GM23338 (cell line): ENCODE data around the gene IQGAP2. TPM values are rescaled to one million over a fixed set of nuclear protein-coding genes. Genes with fewer than 3 reads are reported as not detected.

Source experiments
- ATAC-seq: fragments of 200-7000 bp; cut with Tn5 transposase; 3 replicates; pipeline ENCODE4 v1.9.1; 2020
- DNase-seq: peaks from one replicate; pipeline ENCODE4 v3.0.0-alpha.2; 2015; ENCODE audit warnings: low spot score
- H2AFZ ChIP-seq: fragments of 200-600 bp; sonication (generic); 2 replicates; pipeline ENCODE4 v1.8.0; 2016; ENCODE audit warnings: antibody characterized with exemption, mild to moderate bottlenecking, moderate library complexity
- H3F3A ChIP-seq: fragments of 200-600 bp; sonication (generic); replicated peaks from 2 replicates; pipeline ENCODE4 v1.8.0; 2017; ENCODE audit warnings: antibody characterized with exemption, mixed run types, low read depth
- H3K27ac ChIP-seq: fragments of 200-600 bp; sonication (generic); 2 replicates; pipeline ENCODE4 v1.6.1; 2016; ENCODE audit warnings: low read depth
- H3K27me3 ChIP-seq: fragments of 200-600 bp; sonication (generic); 2 replicates; pipeline ENCODE4 v1.8.0; 2016; ENCODE audit warnings: mild to moderate bottlenecking, mixed run types, moderate library complexity; ENCODE audit not compliant: insufficient read depth
- H3K36me3 ChIP-seq: fragments of 200-600 bp; sonication (generic); 2 replicates; pipeline ENCODE4 v1.8.0; 2016; ENCODE audit warnings: mild to moderate bottlenecking; ENCODE audit not compliant: insufficient read depth
- H3K4me1 ChIP-seq: fragments of 200-600 bp; sonication (generic); 2 replicates; pipeline ENCODE4 v1.8.0; 2016; ENCODE audit warnings: mild to moderate bottlenecking, moderate library complexity; ENCODE audit not compliant: insufficient read depth
- H3K4me2 ChIP-seq: fragments of 200-600 bp; sonication (generic); 2 replicates; pipeline ENCODE4 v1.7.1; 2017; ENCODE audit warnings: mixed run types
- H3K4me3 ChIP-seq: fragments of 200-600 bp; sonication (generic); 2 replicates; pipeline ENCODE4 v1.6.1; 2016; ENCODE audit warnings: mixed run types
- H3K79me2 ChIP-seq: fragments of 200-600 bp; sonication (generic); replicated peaks from 2 replicates; pipeline ENCODE4 v1.8.0; 2017; ENCODE audit warnings: mild to moderate bottlenecking; ENCODE audit not compliant: insufficient read depth
- H3K9me2 ChIP-seq: fragments of 200-600 bp; sonication (generic); 2 replicates; pipeline ENCODE4 v1.8.0; 2017; ENCODE audit not compliant: insufficient read depth
- H4K20me1 ChIP-seq: fragments of 200-600 bp; sonication (generic); replicated peaks from 2 replicates; pipeline ENCODE4 v1.8.0; 2017; ENCODE audit warnings: mild to moderate bottlenecking; ENCODE audit not compliant: insufficient read depth
- H3K27ac Mint-ChIP-seq: 2 replicates; pipeline ENCODE4 v1.8.0; 2020; ENCODE audit warnings: inconsistent platforms, mild to moderate bottlenecking, moderate library complexity, mixed read lengths
- H3K27me3 Mint-ChIP-seq: 3 replicates; pipeline ENCODE4 v1.8.0; 2022; ENCODE audit warnings: low read depth, mild to moderate bottlenecking, moderate library complexity, mixed read lengths, inconsistent platforms; ENCODE audit not compliant: insufficient read depth, poor library complexity
- H3K36me3 Mint-ChIP-seq: 3 replicates; pipeline ENCODE4 v1.8.0; 2021; ENCODE audit warnings: low read depth, mild to moderate bottlenecking, inconsistent platforms, moderate library complexity, mixed read lengths
- H3K4me1 Mint-ChIP-seq: 3 replicates; pipeline ENCODE4 v1.8.0; 2020; ENCODE audit warnings: mild to moderate bottlenecking, inconsistent platforms, mixed read lengths
- H3K4me3 Mint-ChIP-seq: 3 replicates; pipeline ENCODE4 v1.8.0; 2021; ENCODE audit warnings: moderate library complexity, mild to moderate bottlenecking, inconsistent platforms, mixed read lengths
- H3K9me3 Mint-ChIP-seq: 3 replicates; pipeline ENCODE4 v1.8.0; 2020; ENCODE audit warnings: moderate library complexity, mild to moderate bottlenecking, inconsistent platforms, mixed read lengths
- CREB1 ChIP-seq: fragments of 250-450 bp; sonication (Bioruptor Pico); IDR thresholded peaks from 2 replicates; pipeline ENCODE4 v1.5.0; 2020; ENCODE audit warnings: low read depth, mild to moderate bottlenecking, moderate library complexity
- EZH2 ChIP-seq: fragments of 200-600 bp; sonication (generic); IDR thresholded peaks from one replicate; pipeline ENCODE4 v1.8.0; 2017; ENCODE audit warnings: antibody characterized with exemption, mild to moderate bottlenecking, low read depth; ENCODE audit not compliant: unreplicated experiment
- EZH2phosphoT487 ChIP-seq: fragments of 200-600 bp; sonication (generic); IDR thresholded peaks from one replicate; pipeline ENCODE4 v1.8.1; 2018; ENCODE audit warnings: antibody characterized with exemption; ENCODE audit not compliant: unreplicated experiment
- JUNB ChIP-seq: IDR thresholded peaks from one replicate; pipeline ENCODE4 v1.6.1; 2016; ENCODE audit warnings: antibody characterized with exemption; ENCODE audit not compliant: unreplicated experiment
- POLR2AphosphoS5 ChIP-seq: IDR thresholded peaks from 2 replicates; pipeline ENCODE4 v1.6.1; 2016; ENCODE audit warnings: antibody characterized with exemption, low read depth
- ZNF114 ChIP-seq: fragments of 250-450 bp; sonication (Bioruptor Pico); IDR thresholded peaks from 2 replicates; pipeline ENCODE4 v1.5.0; 2020; ENCODE audit warnings: mild to moderate bottlenecking, moderate library complexity
- ZNF331 ChIP-seq: fragments of 250-450 bp; sonication (Bioruptor Pico); IDR thresholded peaks from 2 replicates; pipeline ENCODE4 v1.5.0; 2020; ENCODE audit warnings: low read depth, mild to moderate bottlenecking, moderate library complexity
- polyA plus RNA-seq: library from polyadenylated mRNA; unstranded; fragments of >200 nt; fragmentation: Nextera tagmentation; extraction: Ambion mirVana; gene quantifications from 2 replicates; pipeline ENCODE4 v1.2.1, GENCODE V29; 2016
- total RNA-seq: library from RNA; depleted of rRNA; stranded (reverse); fragments of >200 nt; shearing (Covaris generic); gene quantifications from 2 replicates; pipeline ENCODE4 v1.2.3, GENCODE V29; 2014
- TF ChIP-seq, protein P1 (sequence below): IDR thresholded peaks from one replicate; pipeline ENCODE4 v1.6.1; 2018; ENCODE audit warnings: antibody characterized with exemption; ENCODE audit not compliant: unreplicated experiment
- TF ChIP-seq, protein P2 (sequence below): fragments of 250-450 bp; sonication (Bioruptor Pico); IDR thresholded peaks from 2 replicates; pipeline ENCODE4 v1.5.0; 2020; ENCODE audit warnings: mild to moderate bottlenecking, moderate library complexity

IQGAP2 gene
- total and polyA plus RNA-seq, 2 experiments from 2014 or later: 60.0 to 86.5 TPM

DNA sequence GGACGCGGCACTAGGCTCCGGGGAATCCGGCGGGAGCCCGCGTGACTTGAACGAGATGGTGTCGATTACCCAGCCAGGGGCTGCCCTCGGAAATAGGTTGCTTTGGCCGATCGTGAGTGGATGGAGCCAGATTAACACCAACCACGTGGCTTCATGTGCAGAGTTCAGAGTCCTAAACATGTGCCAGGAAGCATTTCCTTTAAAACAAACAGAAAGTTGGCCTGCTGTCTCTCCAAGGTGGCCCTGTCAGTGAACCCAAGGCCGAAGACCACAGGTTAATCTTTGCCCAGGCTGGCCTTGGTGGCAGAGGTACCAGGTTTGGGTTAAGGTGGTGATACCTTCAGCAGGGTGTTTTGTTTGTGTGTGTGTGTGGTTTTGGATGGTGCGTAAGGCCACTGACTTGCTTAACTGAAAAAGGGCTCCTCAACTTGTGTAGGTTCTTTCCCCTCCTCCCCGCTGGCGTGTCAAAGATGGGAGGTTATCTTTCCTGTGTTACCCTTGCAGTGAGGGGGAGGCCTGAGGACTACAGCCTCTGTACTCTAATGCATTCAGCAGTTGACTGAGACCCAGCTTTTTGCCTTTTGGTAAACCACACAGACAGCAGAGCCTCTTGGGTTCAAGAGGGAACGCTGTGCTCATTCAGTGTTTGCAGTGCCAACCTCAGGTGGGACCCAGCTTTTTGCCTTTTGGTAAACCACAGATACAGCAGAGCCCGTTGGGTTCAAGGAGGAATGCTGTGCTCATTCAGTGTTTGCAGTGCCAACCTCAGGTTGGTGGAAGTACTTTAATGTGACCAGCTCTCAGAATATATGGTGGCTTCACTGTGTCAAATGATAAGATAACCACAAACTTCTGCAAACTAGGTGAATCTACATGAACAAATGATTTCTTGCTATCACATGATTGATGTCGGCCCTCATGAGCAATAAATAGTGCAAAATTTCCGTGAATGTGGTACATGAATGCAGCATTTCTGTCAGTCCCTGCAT is 1.4 kb downstream of the IQGAP2 start:
- Mint-ChIP-seq H3K27me3 (peaks cover 13% of the 10 kb centered on the region), H3K36me3 (no peaks in the 10 kb centered on the region), H3K4me1 (peaks cover 45% of the 10 kb centered on the region), H3K4me3 (peak overlapping the region; percentile 91), H3K27ac (no peak overlapping the region), H3K9me3 (no peaks in the 10 kb centered on the region)
- Histone ChIP-seq H3K79me2 (peaks cover 54% of the 10 kb centered on the region), H4K20me1 (0 out of 2 replicates have a peak, but pooled peaks cover 5% of the 10 kb centered on the region), H3K36me3 (0 out of 2 replicates have a peak, but pooled peaks cover 4% of the 10 kb centered on the region), H3K4me1 (peaks cover 36% of the 10 kb centered on the region), H2AFZ (peak overlapping the region; percentile 87; the same call in 1 of the 2 replicates), H3K27me3 (no peaks in the 10 kb centered on the region), H3F3A (0 out of 2 replicates have a peak, but pooled peaks cover 4% of the 10 kb centered on the region), H3K27ac (no peak overlapping the region), H3K4me3 (peak overlapping the region; percentile 90), H3K9me2 (no peaks in the 10 kb centered on the region; the same call in 1 of the 2 replicates), H3K4me2 (peak overlapping the region; percentile 80)
- TF ChIP-seq CREB1: no peak
- no peak for TF ChIP-seq ZNF331 (CRISPR knock-in tag)
- TF ChIP-seq JUNB: no peak
- TF ChIP-seq ZNF114 (CRISPR knock-in tag): no peak
- ATAC-seq (no peak; the same call in 2 of the 3 replicates), DNase-seq (no peak)

DNA sequence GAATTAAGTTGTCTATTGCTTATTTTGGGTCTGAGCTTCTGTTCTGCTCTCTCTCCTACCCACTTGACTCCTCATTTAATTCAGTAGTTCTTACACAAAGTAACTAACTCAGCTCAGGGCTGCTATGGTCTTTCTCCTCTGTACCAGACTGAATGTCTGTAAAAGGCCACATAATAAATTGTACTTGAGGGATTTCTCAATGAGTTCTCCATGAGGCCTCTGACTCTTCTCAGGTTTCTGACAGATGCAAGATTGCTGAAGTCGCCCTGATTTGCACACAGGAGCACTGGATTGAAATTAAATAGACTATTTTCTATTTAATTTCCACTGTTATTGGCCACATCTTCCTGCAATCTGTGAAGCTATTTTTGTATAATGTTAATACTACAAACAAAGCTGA is 2.9 kb downstream of the IQGAP2 start:
- Histone ChIP-seq H3K27ac (no peak overlapping the region), H3K4me3 (no peak overlapping the region), H4K20me1 (0 out of 2 replicates have a peak, but pooled peaks cover 5% of the 10 kb centered on the region), H2AFZ (no peak overlapping the region), H3K79me2 (peaks cover 68% of the 10 kb centered on the region), H3K36me3 (0 out of 2 replicates have a peak, but pooled peaks cover 4% of the 10 kb centered on the region), H3K27me3 (no peaks in the 10 kb centered on the region), H3K4me1 (peaks cover 43% of the 10 kb centered on the region), H3K9me2 (no peaks in the 10 kb centered on the region; the same call in 1 of the 2 replicates), H3F3A (0 out of 2 replicates have a peak, but pooled peaks cover 4% of the 10 kb centered on the region), H3K4me2 (no peak overlapping the region)
- DNase-seq: no peak
- Mint-ChIP-seq H3K4me3 (no peak overlapping the region), H3K27ac (no peak overlapping the region), H3K36me3 (no peaks in the 10 kb centered on the region), H3K27me3 (peaks cover 13% of the 10 kb centered on the region), H3K4me1 (peaks cover 50% of the 10 kb centered on the region), H3K9me3 (no peaks in the 10 kb centered on the region; the same call in 2 of the 3 replicates)
- ATAC-seq: no peak
- TF ChIP-seq EZH2 (no peak), ZNF114 (CRISPR knock-in tag) (no peak), ZNF331 (CRISPR knock-in tag) (no peak), CREB1 (no peak), POLR2AphosphoS5 (no peak), EZH2phosphoT487 (no peak)
- TF ChIP-seq, protein P1, sequence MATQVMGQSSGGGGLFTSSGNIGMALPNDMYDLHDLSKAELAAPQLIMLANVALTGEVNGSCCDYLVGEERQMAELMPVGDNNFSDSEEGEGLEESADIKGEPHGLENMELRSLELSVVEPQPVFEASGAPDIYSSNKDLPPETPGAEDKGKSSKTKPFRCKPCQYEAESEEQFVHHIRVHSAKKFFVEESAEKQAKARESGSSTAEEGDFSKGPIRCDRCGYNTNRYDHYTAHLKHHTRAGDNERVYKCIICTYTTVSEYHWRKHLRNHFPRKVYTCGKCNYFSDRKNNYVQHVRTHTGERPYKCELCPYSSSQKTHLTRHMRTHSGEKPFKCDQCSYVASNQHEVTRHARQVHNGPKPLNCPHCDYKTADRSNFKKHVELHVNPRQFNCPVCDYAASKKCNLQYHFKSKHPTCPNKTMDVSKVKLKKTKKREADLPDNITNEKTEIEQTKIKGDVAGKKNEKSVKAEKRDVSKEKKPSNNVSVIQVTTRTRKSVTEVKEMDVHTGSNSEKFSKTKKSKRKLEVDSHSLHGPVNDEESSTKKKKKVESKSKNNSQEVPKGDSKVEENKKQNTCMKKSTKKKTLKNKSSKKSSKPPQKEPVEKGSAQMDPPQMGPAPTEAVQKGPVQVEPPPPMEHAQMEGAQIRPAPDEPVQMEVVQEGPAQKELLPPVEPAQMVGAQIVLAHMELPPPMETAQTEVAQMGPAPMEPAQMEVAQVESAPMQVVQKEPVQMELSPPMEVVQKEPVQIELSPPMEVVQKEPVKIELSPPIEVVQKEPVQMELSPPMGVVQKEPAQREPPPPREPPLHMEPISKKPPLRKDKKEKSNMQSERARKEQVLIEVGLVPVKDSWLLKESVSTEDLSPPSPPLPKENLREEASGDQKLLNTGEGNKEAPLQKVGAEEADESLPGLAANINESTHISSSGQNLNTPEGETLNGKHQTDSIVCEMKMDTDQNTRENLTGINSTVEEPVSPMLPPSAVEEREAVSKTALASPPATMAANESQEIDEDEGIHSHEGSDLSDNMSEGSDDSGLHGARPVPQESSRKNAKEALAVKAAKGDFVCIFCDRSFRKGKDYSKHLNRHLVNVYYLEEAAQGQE: no peak
- TF ChIP-seq, protein P2, sequence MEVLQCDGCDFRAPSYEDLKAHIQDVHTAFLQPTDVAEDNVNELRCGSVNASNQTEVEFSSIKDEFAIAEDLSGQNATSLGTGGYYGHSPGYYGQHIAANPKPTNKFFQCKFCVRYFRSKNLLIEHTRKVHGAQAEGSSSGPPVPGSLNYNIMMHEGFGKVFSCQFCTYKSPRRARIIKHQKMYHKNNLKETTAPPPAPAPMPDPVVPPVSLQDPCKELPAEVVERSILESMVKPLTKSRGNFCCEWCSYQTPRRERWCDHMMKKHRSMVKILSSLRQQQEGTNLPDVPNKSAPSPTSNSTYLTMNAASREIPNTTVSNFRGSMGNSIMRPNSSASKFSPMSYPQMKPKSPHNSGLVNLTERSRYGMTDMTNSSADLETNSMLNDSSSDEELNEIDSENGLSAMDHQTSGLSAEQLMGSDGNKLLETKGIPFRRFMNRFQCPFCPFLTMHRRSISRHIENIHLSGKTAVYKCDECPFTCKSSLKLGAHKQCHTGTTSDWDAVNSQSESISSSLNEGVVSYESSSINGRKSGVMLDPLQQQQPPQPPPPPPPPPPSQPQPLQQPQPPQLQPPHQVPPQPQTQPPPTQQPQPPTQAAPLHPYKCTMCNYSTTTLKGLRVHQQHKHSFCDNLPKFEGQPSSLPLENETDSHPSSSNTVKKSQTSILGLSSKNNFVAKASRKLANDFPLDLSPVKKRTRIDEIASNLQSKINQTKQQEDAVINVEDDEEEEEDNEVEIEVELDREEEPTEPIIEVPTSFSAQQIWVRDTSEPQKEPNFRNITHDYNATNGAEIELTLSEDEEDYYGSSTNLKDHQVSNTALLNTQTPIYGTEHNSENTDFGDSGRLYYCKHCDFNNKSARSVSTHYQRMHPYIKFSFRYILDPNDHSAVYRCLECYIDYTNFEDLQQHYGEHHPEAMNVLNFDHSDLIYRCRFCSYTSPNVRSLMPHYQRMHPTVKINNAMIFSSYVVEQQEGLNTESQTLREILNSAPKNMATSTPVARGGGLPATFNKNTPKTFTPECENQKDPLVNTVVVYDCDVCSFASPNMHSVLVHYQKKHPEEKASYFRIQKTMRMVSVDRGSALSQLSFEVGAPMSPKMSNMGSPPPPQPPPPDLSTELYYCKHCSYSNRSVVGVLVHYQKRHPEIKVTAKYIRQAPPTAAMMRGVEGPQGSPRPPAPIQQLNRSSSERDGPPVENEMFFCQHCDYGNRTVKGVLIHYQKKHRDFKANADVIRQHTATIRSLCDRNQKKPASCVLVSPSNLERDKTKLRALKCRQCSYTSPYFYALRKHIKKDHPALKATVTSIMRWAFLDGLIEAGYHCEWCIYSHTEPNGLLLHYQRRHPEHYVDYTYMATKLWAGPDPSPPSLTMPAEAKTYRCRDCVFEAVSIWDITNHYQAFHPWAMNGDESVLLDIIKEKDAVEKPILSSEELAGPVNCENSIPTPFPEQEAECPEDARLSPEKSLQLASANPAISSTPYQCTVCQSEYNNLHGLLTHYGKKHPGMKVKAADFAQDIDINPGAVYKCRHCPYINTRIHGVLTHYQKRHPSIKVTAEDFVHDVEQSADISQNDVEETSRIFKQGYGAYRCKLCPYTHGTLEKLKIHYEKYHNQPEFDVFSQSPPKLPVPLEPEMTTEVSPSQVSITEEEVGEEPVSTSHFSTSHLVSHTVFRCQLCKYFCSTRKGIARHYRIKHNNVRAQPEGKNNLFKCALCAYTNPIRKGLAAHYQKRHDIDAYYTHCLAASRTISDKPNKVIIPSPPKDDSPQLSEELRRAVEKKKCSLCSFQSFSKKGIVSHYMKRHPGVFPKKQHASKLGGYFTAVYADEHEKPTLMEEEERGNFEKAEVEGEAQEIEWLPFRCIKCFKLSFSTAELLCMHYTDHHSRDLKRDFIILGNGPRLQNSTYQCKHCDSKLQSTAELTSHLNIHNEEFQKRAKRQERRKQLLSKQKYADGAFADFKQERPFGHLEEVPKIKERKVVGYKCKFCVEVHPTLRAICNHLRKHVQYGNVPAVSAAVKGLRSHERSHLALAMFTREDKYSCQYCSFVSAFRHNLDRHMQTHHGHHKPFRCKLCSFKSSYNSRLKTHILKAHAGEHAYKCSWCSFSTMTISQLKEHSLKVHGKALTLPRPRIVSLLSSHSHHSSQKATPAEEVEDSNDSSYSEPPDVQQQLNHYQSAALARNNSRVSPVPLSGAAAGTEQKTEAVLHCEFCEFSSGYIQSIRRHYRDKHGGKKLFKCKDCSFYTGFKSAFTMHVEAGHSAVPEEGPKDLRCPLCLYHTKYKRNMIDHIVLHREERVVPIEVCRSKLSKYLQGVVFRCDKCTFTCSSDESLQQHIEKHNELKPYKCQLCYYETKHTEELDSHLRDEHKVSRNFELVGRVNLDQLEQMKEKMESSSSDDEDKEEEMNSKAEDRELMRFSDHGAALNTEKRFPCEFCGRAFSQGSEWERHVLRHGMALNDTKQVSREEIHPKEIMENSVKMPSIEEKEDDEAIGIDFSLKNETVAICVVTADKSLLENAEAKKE (CRISPR knock-in tag): no peak
